ENCODE measurements around the gene AK1. TPM values are rescaled to one million over a fixed set of nuclear protein-coding genes. Genes with fewer than 3 reads are reported as not detected.

Gene AK1
- polyA plus RNA-seq (2013, experiment 1 of 2) = 25.3 TPM
- polyA plus RNA-seq (2013, experiment 2 of 2) = 22.1 TPM

- H3K9ac ChIP-seq (ENCODE audit: low read depth, low read length) = peak within 1 kb of the TSS; percentile 55
- H3K9me3 ChIP-seq (ENCODE audit: insufficient read depth, low read depth, low read length) = no peaks in the 10 kb centered on the region
- H3K4me3 ChIP-seq (ENCODE audit: low read length) = peak within 1 kb of the TSS; percentile 61
- H3K27ac ChIP-seq (ENCODE audit: low read depth, low read length) = no peak within 1 kb of the TSS
- H3K4me1 ChIP-seq (ENCODE audit: insufficient read depth, low read length) = no peaks in the 10 kb centered on the region
- H3K27me3 ChIP-seq (ENCODE audit: insufficient read depth, low read length) = no peaks in the 10 kb centered on the region
- no peaks in the 10 kb centered on the region for H3K36me3 ChIP-seq (ENCODE audit: insufficient read depth, low read length)
- 2% methylated on average over 44 of the region's 44 CpGs for WGBS
These were observed at the start of gene AK1 for GRCh38 chr9:127877566-127877998. Gene AK1 (minus strand): TSS chr9:127877675. CDS start chr9:127874617, 3,058 bp downstream.

- Histone ChIP-seq H3K9me3 (ENCODE audit: insufficient read depth, low read depth, low read length) (no peaks in the 10 kb centered on the region), H3K36me3 (ENCODE audit: insufficient read depth, low read length) (no peaks in the 10 kb centered on the region), H3K9ac (ENCODE audit: low read depth, low read length) (peak overlapping the region; percentile 23), H3K27ac (ENCODE audit: low read depth, low read length) (no peak overlapping the region), H3K4me3 (ENCODE audit: low read length) (peak overlapping the region; percentile 73), H3K4me1 (ENCODE audit: insufficient read depth, low read length) (peaks cover 19% of the 10 kb centered on the region), H3K27me3 (ENCODE audit: insufficient read depth, low read length) (peaks cover 38% of the 10 kb centered on the region)
- 3% methylated on average over 19 of the region's 19 CpGs for WGBS
These were observed 49.4 kb upstream of the AK1 start for GRCh38 chr9:127926906-127927200.

- Histone ChIP-seq H3K27me3 (ENCODE audit: insufficient read depth, low read length) (peaks cover 41% of the 10 kb centered on the region), H3K9me3 (ENCODE audit: insufficient read depth, low read depth, low read length) (no peaks in the 10 kb centered on the region), H3K27ac (ENCODE audit: low read depth, low read length) (no peak overlapping the region), H3K4me1 (ENCODE audit: insufficient read depth, low read length) (peaks cover 15% of the 10 kb centered on the region), H3K4me3 (ENCODE audit: low read length) (peak overlapping the region; percentile 73), H3K9ac (ENCODE audit: low read depth, low read length) (peak overlapping the region; percentile 23), H3K36me3 (ENCODE audit: insufficient read depth, low read length) (no peaks in the 10 kb centered on the region)
- 55% methylated on average over 14 of the region's 14 CpGs for WGBS
These were observed 48.8 kb upstream of the AK1 start for GRCh38 chr9:127925959-127926905.

- no peak overlapping the region for H3K27ac ChIP-seq (ENCODE audit: low read depth, low read length)
- WGBS = 87% methylated on average over 22 of the region's 22 CpGs
- H3K27me3 ChIP-seq (ENCODE audit: insufficient read depth, low read length) = peaks cover 42% of the 10 kb centered on the region
These were observed 47.4 kb upstream of the AK1 start for GRCh38 chr9:127924736-127925444.

GRCh38 chr9:127923771-127924170 lies 46.3 kb upstream of the AK1 start:
- H3K36me3 ChIP-seq (ENCODE audit: insufficient read depth, low read length) = no peaks in the 10 kb centered on the region
- peaks cover 6% of the 10 kb centered on the region; the same call in 1 of the 2 replicates for H3K4me1 ChIP-seq (ENCODE audit: insufficient read depth, low read length)
- peaks cover 31% of the 10 kb centered on the region for H3K27me3 ChIP-seq (ENCODE audit: insufficient read depth, low read length)
- no peak overlapping the region for H3K9ac ChIP-seq (ENCODE audit: low read depth, low read length)
- no peak overlapping the region for H3K27ac ChIP-seq (ENCODE audit: low read depth, low read length)
- 84% methylated on average over 8 of the region's 8 CpGs for WGBS
- no peaks in the 10 kb centered on the region for H3K9me3 ChIP-seq (ENCODE audit: insufficient read depth, low read depth, low read length)
- no peak overlapping the region for H3K4me3 ChIP-seq (ENCODE audit: low read length)

More at GRCh38 chr9:127924736-127925444, 47.4 kb upstream of the AK1 start:
- H3K36me3 ChIP-seq (ENCODE audit: insufficient read depth, low read length) = no peaks in the 10 kb centered on the region
- H3K9me3 ChIP-seq (ENCODE audit: insufficient read depth, low read depth, low read length) = no peaks in the 10 kb centered on the region
- H3K9ac ChIP-seq (ENCODE audit: low read depth, low read length) = no peak overlapping the region
- H3K4me3 ChIP-seq (ENCODE audit: low read length) = no peak overlapping the region
- peaks cover 7% of the 10 kb centered on the region for H3K4me1 ChIP-seq (ENCODE audit: insufficient read depth, low read length)

- Histone ChIP-seq H3K27me3 (ENCODE audit: insufficient read depth, low read length) (peaks cover 23% of the 10 kb centered on the region), H3K36me3 (ENCODE audit: insufficient read depth, low read length) (no peaks in the 10 kb centered on the region), H3K27ac (ENCODE audit: low read depth, low read length) (no peak overlapping the region), H3K4me1 (ENCODE audit: insufficient read depth, low read length) (0 out of 2 replicates have a peak, but pooled peaks cover under 1% of the 10 kb centered on the region), H3K4me3 (ENCODE audit: low read length) (no peak overlapping the region), H3K9me3 (ENCODE audit: insufficient read depth, low read depth, low read length) (no peaks in the 10 kb centered on the region), H3K9ac (ENCODE audit: low read depth, low read length) (no peak overlapping the region)
- WGBS = 48% methylated on average over 6 of the region's 6 CpGs
These were observed 45.6 kb upstream of the AK1 start for GRCh38 chr9:127923046-127923445.

- Histone ChIP-seq H3K27ac (ENCODE audit: low read depth, low read length) (no peak overlapping the region), H3K4me1 (ENCODE audit: insufficient read depth, low read length) (peaks cover 3% of the 10 kb centered on the region; the same call in 1 of the 2 replicates), H3K36me3 (ENCODE audit: insufficient read depth, low read length) (no peaks in the 10 kb centered on the region), H3K9ac (ENCODE audit: low read depth, low read length) (no peak overlapping the region), H3K27me3 (ENCODE audit: insufficient read depth, low read length) (peaks cover 16% of the 10 kb centered on the region), H3K4me3 (ENCODE audit: low read length) (no peak overlapping the region), H3K9me3 (ENCODE audit: insufficient read depth, low read depth, low read length) (no peaks in the 10 kb centered on the region)
- 16% methylated on average over 45 of the region's 45 CpGs for WGBS
These were observed 44.2 kb upstream of the AK1 start for GRCh38 chr9:127921557-127922120.

- Histone ChIP-seq H3K27ac (ENCODE audit: low read depth, low read length) (no peak overlapping the region), H3K9ac (ENCODE audit: low read depth, low read length) (no peak overlapping the region), H3K36me3 (ENCODE audit: insufficient read depth, low read length) (no peaks in the 10 kb centered on the region), H3K4me3 (ENCODE audit: low read length) (no peak overlapping the region), H3K27me3 (ENCODE audit: insufficient read depth, low read length) (peaks cover 16% of the 10 kb centered on the region), H3K4me1 (ENCODE audit: insufficient read depth, low read length) (peaks cover 7% of the 10 kb centered on the region; the same call in 1 of the 2 replicates), H3K9me3 (ENCODE audit: insufficient read depth, low read depth, low read length) (no peaks in the 10 kb centered on the region)
- 91% methylated on average over 7 of the region's 7 CpGs for WGBS
These were observed 43.3 kb upstream of the AK1 start for GRCh38 chr9:127920794-127921193.

GRCh38 chr9:127919253-127919815 lies 41.9 kb upstream of the AK1 start:
- H3K36me3 ChIP-seq (ENCODE audit: insufficient read depth, low read length) = no peaks in the 10 kb centered on the region
- H3K27me3 ChIP-seq (ENCODE audit: insufficient read depth, low read length) = peaks cover 18% of the 10 kb centered on the region
- 79% methylated on average over 7 of the region's 8 CpGs for WGBS
- H3K9ac ChIP-seq (ENCODE audit: low read depth, low read length) = no peak overlapping the region
- H3K4me1 ChIP-seq (ENCODE audit: insufficient read depth, low read length) = peaks cover 7% of the 10 kb centered on the region; the same call in 1 of the 2 replicates
- H3K27ac ChIP-seq (ENCODE audit: low read depth, low read length) = no peak overlapping the region
- no peaks in the 10 kb centered on the region for H3K9me3 ChIP-seq (ENCODE audit: insufficient read depth, low read depth, low read length)
- no peak overlapping the region for H3K4me3 ChIP-seq (ENCODE audit: low read length)

- peaks cover 7% of the 10 kb centered on the region; the same call in 1 of the 2 replicates for H3K4me1 ChIP-seq (ENCODE audit: insufficient read depth, low read length)
- H3K27ac ChIP-seq (ENCODE audit: low read depth, low read length) = no peak overlapping the region
- H3K36me3 ChIP-seq (ENCODE audit: insufficient read depth, low read length) = no peaks in the 10 kb centered on the region
- no peak overlapping the region for H3K4me3 ChIP-seq (ENCODE audit: low read length)
- no peak overlapping the region for H3K9ac ChIP-seq (ENCODE audit: low read depth, low read length)
- H3K27me3 ChIP-seq (ENCODE audit: insufficient read depth, low read length) = peaks cover 18% of the 10 kb centered on the region
- WGBS = 87% methylated on average over 8 of the region's 8 CpGs
- H3K9me3 ChIP-seq (ENCODE audit: insufficient read depth, low read depth, low read length) = no peaks in the 10 kb centered on the region
These were observed 41.0 kb upstream of the AK1 start for GRCh38 chr9:127918183-127919107.
